Endothelial cell of umbilical vein (primary cell): ENCODE measurements around the gene SUSD5. TPM values are rescaled to one million over a fixed set of nuclear protein-coding genes. Genes with fewer than 3 reads are reported as not detected.

Experiments
- BruUV-seq: library from RNA; stranded (reverse); fragments of 400-500 nt; replicated peaks from 2 replicates; lab custom pipeline; 2021; lab: Mats Ljungman, UMichigan
- CTCF ChIA-PET: fragments of 300-600, 350-600 bp; sonication (Branson Sonifier 250); formaldehyde crosslinking; loops from one replicate; lab custom pipeline; 2021; ENCODE audit warnings: antibody characterized with exemption, inconsistent platforms; lab: Charles Lee
- POLR2A ChIA-PET: fragments of 300-600, 350-600 bp; sonication (Branson Sonifier 250); formaldehyde crosslinking; loops from one replicate; lab custom pipeline; 2021; ENCODE audit warnings: antibody characterized with exemption, inconsistent platforms; lab: Charles Lee
- DNase-seq: peaks from one replicate; pipeline ENCODE4 v3.0.0-alpha.2; 2011; ENCODE audit warnings: low read depth, low spot score
- FAIRE-seq: peaks from 2 replicates; lab custom pipeline; 2011; peaks lifted over from hg19 to GRCh38; lab: Jason Lieb, UNC
- H2AFZ ChIP-seq: 2 replicates; pipeline ENCODE4 v1.6.0; 2012; ENCODE audit warnings: low read depth, low read length, control low read depth, inconsistent platforms
- H3K27ac ChIP-seq: 2 replicates; pipeline ENCODE4 v1.5.1; 2011; ENCODE audit warnings: low read depth, mild to moderate bottlenecking, control low read depth, low read length, moderate library complexity; ENCODE audit not compliant: insufficient read depth
- H3K27me3 ChIP-seq, 2 experiments: 2 replicates each; pipeline versions ENCODE4 v1.6.0 to v1.6.1; 2011; ENCODE audit warnings: low read length in 2 of 2, mixed read lengths in 1 of 2; ENCODE audit not compliant: control insufficient read depth in 2 of 2, insufficient read depth in 2 of 2
- H3K36me3 ChIP-seq, 2 experiments: 2 replicates in 1 of 2; 3 replicates in 1 of 2; pipeline ENCODE4 v1.5.1; 2011; ENCODE audit warnings: low read length in 2 of 2, mild to moderate bottlenecking in 1 of 2, moderate library complexity in 1 of 2; ENCODE audit not compliant: control insufficient read depth in 2 of 2, insufficient read depth in 2 of 2; ENCODE audit errors: extremely low read depth in 1 of 2
- H3K4me1 ChIP-seq: 3 replicates; pipeline ENCODE4 v1.5.1; 2011; ENCODE audit warnings: mild to moderate bottlenecking, low read length; ENCODE audit not compliant: control insufficient read depth, insufficient read depth; ENCODE audit errors: extremely low read depth
- H3K4me2 ChIP-seq: 2 replicates; pipeline ENCODE4 v1.6.1; 2011; ENCODE audit warnings: low read length, control low read depth, mixed read lengths; ENCODE audit not compliant: insufficient read depth
- H3K4me3 ChIP-seq, 3 experiments: fragments of 200-600 bp in 1 of 3; sonication (generic), shearing (Covaris generic) in 1 of 3; replicated peaks in 1 of 3; 2 replicates each; pipeline ENCODE4 v1.5.1; 2011 to 2016; ENCODE audit warnings: control low read depth in 3 of 3, low read length in 3 of 3, mild to moderate bottlenecking in 2 of 3, inconsistent platforms in 1 of 3, low read depth in 1 of 3, moderate library complexity in 1 of 3; ENCODE audit not compliant: insufficient read depth in 1 of 3
- H3K79me2 ChIP-seq: 2 replicates; pipeline ENCODE4 v1.6.0; 2012; ENCODE audit warnings: low read length, inconsistent platforms; ENCODE audit not compliant: control insufficient read depth, insufficient read depth
- H3K9ac ChIP-seq: replicated peaks from 2 replicates; pipeline ENCODE3; 2011; ENCODE audit warnings: low read length, control low read depth; ENCODE audit not compliant: insufficient read depth; ENCODE audit errors: extremely low read depth
- H3K9me1 ChIP-seq: replicated peaks from 3 replicates; pipeline ENCODE4 v1.6.0; 2011; ENCODE audit warnings: mild to moderate bottlenecking, low read length; ENCODE audit not compliant: control insufficient read depth, insufficient read depth; ENCODE audit errors: extremely low read depth
- H3K9me3 ChIP-seq: replicated peaks from 2 replicates; pipeline ENCODE4 v1.5.1; 2012; ENCODE audit warnings: low read length, inconsistent platforms; ENCODE audit not compliant: control insufficient read depth, insufficient read depth
- H4K20me1 ChIP-seq: replicated peaks from 2 replicates; pipeline ENCODE3; 2011; ENCODE audit warnings: mild to moderate bottlenecking, low read length; ENCODE audit not compliant: control insufficient read depth, insufficient read depth; ENCODE audit errors: extremely low read depth
- CTCF ChIP-seq, 2 donors: IDR thresholded peaks; 1 replicate in 1 of 2; 2 replicates in 1 of 2; pipeline ENCODE4 v1.5.1; 2011; ENCODE audit warnings: low read length in 2 of 2, mild to moderate bottlenecking in 2 of 2, moderate library complexity in 2 of 2, control low read depth in 1 of 2, inconsistent platforms in 1 of 2, low read depth in 1 of 2; ENCODE audit not compliant: insufficient read depth in 1 of 2; ENCODE audit errors: extremely low read depth in 1 of 2
- EZH2 ChIP-seq: IDR thresholded peaks from 2 replicates; pipeline ENCODE4 v1.6.1; 2012; ENCODE audit warnings: borderline replicate concordance, low read depth, mild to moderate bottlenecking, moderate library complexity, low read length, inconsistent platforms; ENCODE audit not compliant: severe bottlenecking
- GATA2 ChIP-seq: IDR thresholded peaks from 2 replicates; pipeline ENCODE4 v1.7.0; 2011; ENCODE audit warnings: low read depth, mild to moderate bottlenecking, moderate library complexity, mixed read lengths, low read length; ENCODE audit not compliant: insufficient read length, insufficient read depth
- JUN ChIP-seq: IDR thresholded peaks from 2 replicates; pipeline ENCODE4 v1.6.1; 2011; ENCODE audit warnings: borderline replicate concordance, low read depth; ENCODE audit not compliant: insufficient read length, insufficient read depth
- MYC ChIP-seq: IDR thresholded peaks from one replicate; pipeline ENCODE4 v1.6.1; 2011; ENCODE audit warnings: mild to moderate bottlenecking, low read depth, low read length
- POLR2A ChIP-seq: IDR thresholded peaks from 2 replicates; pipeline ENCODE4 v1.6.1; 2012; ENCODE audit warnings: low read depth, mild to moderate bottlenecking, control low read depth, low read length
- POLR2AphosphoS5 ChIP-seq: IDR thresholded peaks from 2 replicates; pipeline ENCODE4 v1.6.1; 2012; ENCODE audit warnings: low read depth, mild to moderate bottlenecking, control low read depth, low read length, moderate library complexity; ENCODE audit not compliant: insufficient read depth
- dilution Hi-C: fragments of 300-500 bp; cut with MboI; formaldehyde crosslinking; loops from one replicate; pipeline ENCODE4 v1.15.0; 2019; ENCODE audit warnings: low sequenced_read_pairs; ENCODE audit not compliant: extremely low pct_ligation_motif_present
- intact Hi-C: fragments of 100-400 bp; cut with micrococcal nuclease; formaldehyde crosslinking; loops from one replicate; pipeline ENCODE4 v1.10.0; 2022
- polyA plus RNA-seq, 4 experiments: library from polyadenylated mRNA; depleted of rRNA in 3 of 4; stranded (reverse) in 3 of 4; unstranded in 1 of 4; fragments of >200 nt; gene quantifications; 2 replicates each; pipeline versions ENCODE4 v1.2.1 to v1.2.3, GENCODE V29; 2011 to 2012; ENCODE audit warnings: missing spikeins in 1 of 4
- total RNA-seq: library from RNA; stranded (reverse); gene quantifications from 2 replicates; pipeline ENCODE4 v1.2.3, GENCODE V29; 2021
- TF ChIP-seq, protein P1 (sequence below): IDR thresholded peaks from 2 replicates; pipeline ENCODE4 v1.6.1; 2011; ENCODE audit not compliant: insufficient read depth, insufficient read length

The SUSD5 gene
- total and polyA plus RNA-seq, 2 donors (not counting 3 experiments of a cell fraction or from before 2014, with no cell fraction given): 7.7 to 18.8 TPM

DNA sequence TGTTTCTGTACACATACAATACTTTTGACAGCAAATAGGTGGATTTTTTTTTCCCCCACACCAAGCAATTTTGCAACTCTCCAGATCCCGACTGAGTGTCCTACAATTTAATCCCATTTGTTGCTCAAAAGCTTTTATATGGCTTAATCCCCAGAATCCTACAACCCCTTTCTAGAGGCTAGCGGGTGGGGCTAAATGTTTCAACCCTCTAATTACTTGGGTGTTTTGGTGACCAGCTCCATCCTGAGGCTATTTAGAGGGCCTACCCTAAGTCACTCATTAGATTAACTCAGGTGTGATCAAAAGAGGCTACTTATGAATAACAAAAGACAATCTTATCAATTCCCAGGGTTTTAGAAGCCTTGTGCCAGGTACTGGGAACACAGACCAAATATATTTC, 37.6 kb upstream of the SUSD5 start:
- no peaks in the 10 kb centered on the region for H3K9me1 ChIP-seq
- H3K4me1 ChIP-seq: no peaks in the 10 kb centered on the region
- H2AFZ ChIP-seq: no peak overlapping the region
- intact Hi-C loops: no loop called here
- POLR2A ChIA-PET: no interaction called here
- no peak overlapping the region for H3K9ac ChIP-seq
- TF ChIP-seq CTCF (IDR thresholded peaks at IDR 0.05; ENCODE audit: extremely low read depth in 1 of 2, insufficient read depth in 1 of 2, low read depth in 1 of 2, low read length in 2 of 2) (no peak), MYC (no peak), JUN (no peak), POLR2AphosphoS5 (no peak), POLR2A (no peak)
- TF ChIP-seq, protein P1, sequence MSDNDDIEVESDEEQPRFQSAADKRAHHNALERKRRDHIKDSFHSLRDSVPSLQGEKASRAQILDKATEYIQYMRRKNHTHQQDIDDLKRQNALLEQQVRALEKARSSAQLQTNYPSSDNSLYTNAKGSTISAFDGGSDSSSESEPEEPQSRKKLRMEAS: no peak
- dilution Hi-C loops: no loop called here
- H3K4me2 ChIP-seq: no peak overlapping the region
- no peak for DNase-seq
- CTCF ChIA-PET: interaction anchor here (0.9 to 1.1 kb wide), 4 partner anchors 116 to 125 kb away, joined by 3 to 6 read pairs (median 4); no protein-coding TSS in a partner anchor
- no peaks in the 10 kb centered on the region for H3K27me3 ChIP-seq
- H4K20me1 ChIP-seq: no peaks in the 10 kb centered on the region
- H3K27ac ChIP-seq: no peak overlapping the region
- no peaks in the 10 kb centered on the region for H3K36me3 ChIP-seq
- no peaks in the 10 kb centered on the region for H3K79me2 ChIP-seq
- no peak overlapping the region for H3K4me3 ChIP-seq
- no peak for FAIRE-seq
- H3K9me3 ChIP-seq: no peaks in the 10 kb centered on the region
- BruUV-seq: no TSS peak

- FAIRE-seq: no peak
- H3K79me2 ChIP-seq: no peaks in the 10 kb centered on the region
- H3K27me3 ChIP-seq: no peaks in the 10 kb centered on the region
- H3K27ac ChIP-seq: no peak overlapping the region
- no TSS peak for BruUV-seq
- no peak overlapping the region for H3K4me3 ChIP-seq
- H3K9ac ChIP-seq: no peak overlapping the region
- H3K4me2 ChIP-seq: no peak overlapping the region
- H4K20me1 ChIP-seq: no peaks in the 10 kb centered on the region
- POLR2A ChIA-PET: no interaction called here
- H3K9me3 ChIP-seq: no peaks in the 10 kb centered on the region
- no peak overlapping the region for H2AFZ ChIP-seq
- H3K9me1 ChIP-seq: no peaks in the 10 kb centered on the region
- H3K36me3 ChIP-seq: no peaks in the 10 kb centered on the region
- H3K4me1 ChIP-seq: no peaks in the 10 kb centered on the region
- no peak for DNase-seq
- TF ChIP-seq GATA2: no peak
- no peak for TF ChIP-seq EZH2
- TF ChIP-seq POLR2AphosphoS5: no peak
- no peak for TF ChIP-seq JUN
- no peak for TF ChIP-seq POLR2A
- TF ChIP-seq, protein P1: no peak
- dilution Hi-C loops: no loop called here
- CTCF ChIA-PET: interaction anchor here (1.3 to 5.2 kb wide), 2 partner anchors 119 to 122 kb away, joined by 9 to 43 read pairs; no protein-coding TSS in a partner anchor
- intact Hi-C loops: no loop called here
Measured at GRCh38 chr3:33250712-33251111, 32.1 kb upstream of the SUSD5 start.
